GM19238 (cell line): ENCODE data around the gene SMIM41.
A peak's percentile ranks its signal among the peaks of the same experiment; 100 is the strongest.

Experiments used
- DNase-seq: peaks from one replicate; pipeline ENCODE4 v3.0.0; 2011; ENCODE audit warnings: low spot score; ENCODE audit not compliant: insufficient read length

SMIM41 gene

DNA sequence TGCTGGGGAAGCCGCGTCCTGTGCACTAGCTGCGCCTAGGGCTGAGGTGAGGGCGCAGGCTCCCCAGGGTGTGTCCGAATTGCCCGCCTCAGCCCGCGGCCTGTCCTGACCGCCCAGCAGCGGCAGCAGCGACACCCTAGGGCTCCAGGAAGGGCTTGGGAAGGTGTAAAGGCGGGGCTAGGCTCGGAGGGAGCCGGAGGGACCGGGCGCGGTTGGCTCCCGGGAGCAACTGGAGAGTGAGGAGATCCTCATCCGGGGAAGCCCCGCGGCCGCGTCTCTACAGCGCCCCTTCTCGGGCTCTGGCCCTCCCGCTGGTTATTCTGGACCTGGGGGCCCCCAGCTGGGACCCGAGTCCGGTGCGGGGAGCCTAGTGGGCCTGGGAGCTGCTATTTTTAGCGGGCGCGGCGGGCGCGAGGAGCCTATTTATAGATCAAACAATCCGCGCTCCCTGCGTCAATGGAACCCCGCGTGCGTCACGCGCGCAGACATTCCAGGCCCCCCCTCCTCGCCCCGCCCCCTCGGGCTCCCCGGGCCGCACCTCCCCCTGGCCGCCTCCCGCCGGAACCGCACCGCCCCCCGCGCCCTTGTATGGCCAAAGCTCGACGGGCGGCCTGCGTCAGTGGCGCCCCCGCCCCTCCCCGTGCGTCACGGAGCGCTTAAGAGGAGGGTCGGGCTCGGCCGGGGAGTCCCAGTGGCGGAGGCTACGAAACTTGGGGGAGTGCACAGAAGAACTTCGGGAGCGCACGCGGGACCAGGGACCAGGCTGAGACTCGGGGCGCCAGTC is 28.6 kb upstream of the SMIM41 start, which contains the start of gene NR4A1:
TSS of gene NR4A1 (plus strand) at position 685 of the 784 bp plus-strand sequence. CDS start 2,887 bp downstream, outside the sequence.
- peak; percentile 96 for DNase-seq

DNA sequence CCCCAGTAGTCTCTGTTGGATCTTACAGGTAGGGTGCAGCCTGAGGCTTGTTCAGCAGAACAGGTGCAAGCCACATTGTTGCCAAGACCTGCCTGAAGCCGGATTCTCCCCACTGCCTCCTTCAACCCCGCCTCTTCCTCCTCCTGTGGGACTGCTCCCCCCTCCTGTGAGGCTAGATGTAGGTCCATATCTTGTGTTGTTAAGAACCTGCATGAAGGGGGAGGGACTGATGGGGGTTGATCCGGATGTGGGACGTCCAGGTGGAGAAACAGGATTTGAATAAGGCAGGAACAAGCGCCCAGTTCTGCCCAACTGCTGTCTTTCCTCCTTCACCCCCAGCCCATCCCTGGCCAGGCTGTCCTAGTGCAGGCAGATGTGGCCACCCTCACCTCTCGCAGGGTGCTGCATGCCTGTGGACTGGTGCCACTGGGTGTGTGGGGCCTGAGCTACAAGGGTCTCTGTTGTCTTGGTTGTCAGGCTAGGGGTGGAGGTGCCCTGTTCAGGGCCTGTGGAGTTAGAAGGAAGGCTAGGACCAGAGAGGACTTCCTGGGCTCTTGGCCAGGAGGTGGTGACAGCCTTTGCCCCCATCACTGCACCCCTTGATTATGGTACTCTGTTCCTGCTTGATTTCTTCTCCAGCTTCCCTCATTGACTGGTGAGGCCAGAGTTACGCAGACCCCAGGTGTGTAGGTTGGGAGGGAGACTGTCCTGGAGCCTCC is 26.9 kb upstream of the SMIM41 start:
- DNase-seq, result no peak

DNA sequence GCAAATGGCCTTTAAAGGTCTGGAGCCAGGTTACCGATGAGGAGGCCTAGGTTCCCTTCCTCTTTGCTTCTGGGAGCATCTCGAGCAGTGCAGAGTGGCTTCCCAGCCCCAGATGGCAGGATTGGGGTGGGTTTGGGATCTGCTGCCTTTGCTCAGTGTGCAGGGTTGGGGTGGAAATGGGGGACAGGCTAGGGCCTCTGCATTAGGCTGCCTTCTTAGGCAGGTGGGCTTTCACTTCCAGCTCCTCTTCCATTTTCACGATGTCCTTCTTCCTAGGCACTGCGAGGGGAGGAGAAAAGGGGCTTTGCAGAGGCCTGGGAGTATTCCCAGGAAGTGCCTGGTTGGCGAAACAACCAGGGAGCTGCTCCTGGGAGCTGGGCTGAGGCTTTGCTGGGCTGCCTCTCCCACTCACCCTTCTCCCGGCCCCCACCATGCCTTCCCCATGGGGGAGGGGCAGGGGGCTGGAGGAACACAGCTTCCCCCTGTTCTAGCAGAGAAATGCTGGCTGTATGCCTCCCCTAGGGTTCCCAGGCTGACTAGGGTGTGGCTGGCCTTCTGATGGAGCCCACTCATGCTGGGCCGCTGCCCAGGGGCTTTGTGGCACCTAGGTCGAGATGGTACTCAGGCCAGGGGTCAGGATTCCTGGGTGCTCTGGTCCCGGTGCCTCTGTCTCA is 25.8 kb upstream of the SMIM41 start:
- no peak for DNase-seq

DNA sequence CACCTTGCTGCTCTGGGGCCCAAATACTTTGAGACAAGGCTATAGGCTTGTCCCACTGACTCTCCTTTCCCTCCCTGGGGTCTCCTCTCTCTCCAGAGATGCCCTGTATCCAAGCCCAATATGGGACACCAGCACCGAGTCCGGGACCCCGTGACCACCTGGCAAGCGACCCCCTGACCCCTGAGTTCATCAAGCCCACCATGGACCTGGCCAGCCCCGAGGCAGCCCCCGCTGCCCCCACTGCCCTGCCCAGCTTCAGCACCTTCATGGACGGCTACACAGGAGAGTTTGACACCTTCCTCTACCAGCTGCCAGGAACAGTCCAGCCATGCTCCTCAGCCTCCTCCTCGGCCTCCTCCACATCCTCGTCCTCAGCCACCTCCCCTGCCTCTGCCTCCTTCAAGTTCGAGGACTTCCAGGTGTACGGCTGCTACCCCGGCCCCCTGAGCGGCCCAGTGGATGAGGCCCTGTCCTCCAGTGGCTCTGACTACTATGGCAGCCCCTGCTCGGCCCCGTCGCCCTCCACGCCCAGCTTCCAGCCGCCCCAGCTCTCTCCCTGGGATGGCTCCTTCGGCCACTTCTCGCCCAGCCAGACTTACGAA is 25.2 kb upstream of the SMIM41 start:
- no peak for DNase-seq

DNA sequence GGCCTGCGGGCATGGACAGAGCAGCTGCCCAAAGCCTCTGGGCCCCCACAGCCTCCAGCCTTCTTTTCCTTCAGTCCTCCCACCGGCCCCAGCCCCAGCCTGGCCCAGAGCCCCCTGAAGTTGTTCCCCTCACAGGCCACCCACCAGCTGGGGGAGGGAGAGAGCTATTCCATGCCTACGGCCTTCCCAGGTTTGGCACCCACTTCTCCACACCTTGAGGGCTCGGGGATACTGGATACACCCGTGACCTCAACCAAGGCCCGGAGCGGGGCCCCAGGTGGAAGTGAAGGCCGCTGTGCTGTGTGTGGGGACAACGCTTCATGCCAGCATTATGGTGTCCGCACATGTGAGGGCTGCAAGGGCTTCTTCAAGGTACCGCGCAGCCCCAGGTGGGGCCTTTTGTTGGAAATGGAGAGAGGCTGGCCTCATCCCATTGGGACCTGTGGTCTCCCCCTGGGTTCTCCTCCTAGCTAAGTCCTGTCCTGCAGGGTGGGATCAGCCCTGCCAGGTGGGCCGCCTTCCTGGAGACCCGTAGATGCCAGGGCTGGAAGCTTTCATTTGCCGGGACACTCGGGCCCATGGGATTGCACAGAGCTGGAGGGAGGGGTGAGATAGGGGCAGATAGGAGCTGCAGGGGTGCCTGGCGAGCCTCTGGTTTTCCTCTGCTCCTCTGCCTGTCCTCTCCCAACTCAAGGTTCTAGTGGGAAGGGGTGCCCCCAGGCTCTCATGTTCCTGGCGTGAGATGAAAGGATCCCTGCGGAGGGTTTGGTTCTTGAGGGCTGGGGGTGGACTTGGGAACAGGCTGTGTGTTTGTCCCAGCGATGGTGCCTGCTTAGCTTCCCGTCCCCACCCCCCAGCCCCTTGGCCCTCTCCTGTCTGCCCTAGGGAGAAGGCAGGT is 24.4 kb upstream of the SMIM41 start:
- no peak for DNase-seq

DNA sequence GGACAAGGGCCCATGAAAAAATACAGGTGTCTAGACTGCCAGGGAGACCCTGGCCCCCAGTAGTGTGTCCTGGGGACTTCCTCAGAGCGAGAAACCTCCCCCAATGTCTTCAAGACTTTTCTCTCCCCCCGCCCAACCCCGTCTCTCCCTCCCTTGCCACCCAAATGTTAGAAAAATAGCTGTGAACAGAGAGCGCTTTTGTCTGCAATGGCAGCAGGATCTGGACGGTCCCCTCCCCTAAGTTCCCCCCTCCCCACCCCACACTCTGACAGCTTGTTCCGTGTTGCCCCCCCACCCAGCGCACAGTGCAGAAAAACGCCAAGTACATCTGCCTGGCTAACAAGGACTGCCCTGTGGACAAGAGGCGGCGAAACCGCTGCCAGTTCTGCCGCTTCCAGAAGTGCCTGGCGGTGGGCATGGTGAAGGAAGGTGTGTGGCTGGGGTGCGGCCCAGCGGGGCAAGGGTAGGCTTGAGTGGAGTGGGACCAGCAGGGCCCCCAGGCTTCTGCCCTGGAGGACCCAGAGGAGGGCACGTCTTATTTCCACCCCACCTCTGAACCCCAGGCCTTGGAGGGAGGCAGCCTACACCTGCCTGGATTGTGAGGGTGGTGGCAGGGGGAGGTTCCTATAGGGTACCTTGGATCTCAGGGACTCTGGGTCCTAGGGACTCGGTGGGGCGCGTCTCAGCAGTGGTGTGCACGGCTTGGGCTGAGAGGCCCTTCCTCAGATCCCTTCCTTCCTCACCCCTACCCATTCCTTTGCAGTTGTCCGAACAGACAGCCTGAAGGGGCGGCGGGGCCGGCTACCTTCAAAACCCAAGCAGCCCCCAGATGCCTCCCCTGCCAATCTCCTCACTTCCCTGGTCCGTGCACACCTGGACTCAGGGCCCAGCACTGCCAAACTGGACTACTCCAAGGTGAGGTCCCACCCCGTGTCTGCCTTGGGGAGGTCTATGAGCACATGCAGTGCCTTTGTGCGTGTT is 23.5 kb upstream of the SMIM41 start:
- no peak for DNase-seq

DNA sequence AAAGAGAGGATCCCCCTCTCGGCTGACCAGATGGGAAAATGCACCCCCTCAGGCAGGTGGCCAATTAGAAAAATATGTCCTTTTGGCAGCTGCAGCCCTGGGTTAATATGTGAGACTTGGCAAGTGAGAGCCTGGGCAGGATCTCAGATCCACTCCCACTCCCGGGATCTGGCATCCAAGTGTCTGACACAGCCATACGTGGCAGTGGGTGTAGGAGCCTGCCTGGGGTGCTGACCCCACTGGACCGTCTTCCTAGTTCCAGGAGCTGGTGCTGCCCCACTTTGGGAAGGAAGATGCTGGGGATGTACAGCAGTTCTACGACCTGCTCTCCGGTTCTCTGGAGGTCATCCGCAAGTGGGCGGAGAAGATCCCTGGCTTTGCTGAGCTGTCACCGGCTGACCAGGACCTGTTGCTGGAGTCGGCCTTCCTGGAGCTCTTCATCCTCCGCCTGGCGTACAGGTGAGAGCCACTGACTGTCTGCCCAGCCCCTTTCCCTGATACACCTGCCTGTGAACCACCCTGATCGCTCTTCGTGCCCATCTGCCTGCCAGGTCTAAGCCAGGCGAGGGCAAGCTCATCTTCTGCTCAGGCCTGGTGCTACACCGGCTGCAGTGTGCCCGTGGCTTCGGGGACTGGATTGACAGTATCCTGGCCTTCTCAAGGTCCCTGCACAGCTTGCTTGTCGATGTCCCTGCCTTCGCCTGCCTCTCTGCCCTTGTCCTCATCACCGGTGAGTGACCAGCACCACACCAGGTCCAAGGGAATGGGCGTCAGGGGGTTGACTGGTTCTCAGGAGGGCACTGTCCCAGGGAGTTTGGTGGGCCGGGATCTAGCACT is 22.5 kb upstream of the SMIM41 start:
- no peak for DNase-seq

DNA sequence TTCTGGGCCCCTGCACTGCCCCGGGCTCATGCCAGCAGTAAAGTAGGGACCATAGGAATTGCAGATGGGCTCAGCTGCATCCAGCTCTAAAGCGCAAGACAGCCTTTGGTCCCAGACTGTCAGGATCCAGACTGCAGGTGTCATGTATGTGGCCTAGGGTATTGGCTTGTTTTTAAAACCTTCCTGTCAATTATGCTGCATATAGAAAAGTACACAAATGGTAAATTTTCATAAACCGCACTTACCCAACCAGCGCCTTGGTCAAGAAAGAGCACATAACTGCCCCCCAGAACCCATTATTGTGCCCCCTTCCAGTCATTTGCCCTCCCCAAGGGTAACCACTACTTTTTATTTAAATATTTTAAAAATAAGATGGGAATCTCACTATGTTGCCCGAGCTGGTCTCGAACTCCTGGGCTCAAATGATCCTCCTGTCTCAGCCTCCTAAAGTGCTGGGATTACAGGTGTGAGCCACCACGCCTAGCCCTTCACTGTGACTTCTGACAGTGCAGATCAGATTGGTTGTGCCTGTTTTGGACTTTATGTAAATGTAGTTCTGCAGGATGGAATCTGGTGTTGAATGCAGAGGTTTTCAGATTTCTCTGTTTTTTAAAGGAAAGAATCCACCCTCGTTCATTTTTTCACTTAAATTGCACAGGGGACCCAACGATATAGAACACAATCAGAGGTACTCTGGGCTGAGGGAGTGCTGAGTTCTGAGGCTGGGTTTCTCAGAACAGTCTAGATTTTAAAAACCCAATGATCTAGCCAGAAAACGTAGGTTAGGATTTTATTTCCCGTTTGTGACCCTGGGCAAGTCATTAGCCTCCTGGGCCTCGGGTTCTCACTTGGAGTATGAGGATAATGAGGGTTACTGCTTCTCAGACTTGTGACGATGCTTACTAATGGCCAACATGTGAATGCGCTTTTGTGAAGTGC is 21.6 kb upstream of the SMIM41 start:
- DNase-seq, result no peak

DNA sequence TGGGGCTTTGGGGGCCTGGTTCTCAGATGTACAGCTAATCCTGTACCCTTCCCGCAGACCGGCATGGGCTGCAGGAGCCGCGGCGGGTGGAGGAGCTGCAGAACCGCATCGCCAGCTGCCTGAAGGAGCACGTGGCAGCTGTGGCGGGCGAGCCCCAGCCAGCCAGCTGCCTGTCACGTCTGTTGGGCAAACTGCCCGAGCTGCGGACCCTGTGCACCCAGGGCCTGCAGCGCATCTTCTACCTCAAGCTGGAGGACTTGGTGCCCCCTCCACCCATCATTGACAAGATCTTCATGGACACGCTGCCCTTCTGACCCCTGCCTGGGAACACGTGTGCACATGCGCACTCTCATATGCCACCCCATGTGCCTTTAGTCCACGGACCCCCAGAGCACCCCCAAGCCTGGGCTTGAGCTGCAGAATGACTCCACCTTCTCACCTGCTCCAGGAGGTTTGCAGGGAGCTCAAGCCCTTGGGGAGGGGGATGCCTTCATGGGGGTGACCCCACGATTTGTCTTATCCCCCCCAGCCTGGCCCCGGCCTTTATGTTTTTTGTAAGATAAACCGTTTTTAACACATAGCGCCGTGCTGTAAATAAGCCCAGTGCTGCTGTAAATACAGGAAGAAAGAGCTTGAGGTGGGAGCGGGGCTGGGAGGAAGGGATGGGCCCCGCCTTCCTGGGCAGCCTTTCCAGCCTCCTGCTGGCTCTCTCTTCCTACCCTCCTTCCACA is 20.7 kb upstream of the SMIM41 start:
- no peak for DNase-seq

DNA sequence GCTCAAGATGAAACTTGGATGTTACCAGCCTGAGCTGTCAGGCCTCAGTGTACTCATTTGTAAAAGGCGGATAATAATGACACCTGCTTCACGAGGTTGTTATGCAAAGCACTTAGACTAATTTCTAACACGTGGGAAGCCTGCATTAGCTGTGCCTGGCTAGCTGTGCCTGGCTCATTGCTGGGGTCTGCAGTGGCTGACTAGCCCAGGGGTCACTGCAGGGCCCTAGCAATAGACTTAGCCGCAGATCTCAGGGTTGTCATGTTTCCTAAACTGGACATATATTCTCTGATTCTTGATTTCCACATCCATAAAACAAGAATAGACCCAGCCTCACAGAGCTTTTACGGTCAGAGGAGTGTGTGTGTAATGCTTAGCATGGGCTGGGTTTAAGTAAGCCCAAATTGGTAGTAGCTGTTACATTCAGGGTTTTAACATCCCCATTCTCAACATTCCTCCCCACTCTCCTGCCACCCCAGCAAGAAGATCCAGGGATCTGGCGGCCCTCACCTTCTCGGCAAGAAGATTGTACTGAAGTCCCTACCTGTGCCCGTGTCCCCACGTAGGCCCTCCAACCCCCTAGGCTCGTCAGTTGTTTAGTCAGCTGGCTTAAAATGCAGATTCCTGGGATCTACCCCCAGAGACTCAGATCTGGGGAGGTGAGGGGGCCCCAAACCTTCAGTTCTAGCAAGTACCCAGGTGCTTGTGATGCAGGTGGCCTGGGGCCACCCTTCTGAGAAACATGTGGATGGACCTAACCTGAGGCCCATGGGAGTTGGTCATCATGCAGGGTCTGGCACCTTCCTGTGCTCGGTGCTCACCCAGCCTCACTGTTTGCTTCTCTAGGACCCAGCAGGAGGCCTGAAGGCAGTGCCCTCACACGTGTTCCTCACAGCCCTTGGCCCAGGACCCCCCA is 19.7 kb upstream of the SMIM41 start:
- DNase-seq, result no peak

DNA sequence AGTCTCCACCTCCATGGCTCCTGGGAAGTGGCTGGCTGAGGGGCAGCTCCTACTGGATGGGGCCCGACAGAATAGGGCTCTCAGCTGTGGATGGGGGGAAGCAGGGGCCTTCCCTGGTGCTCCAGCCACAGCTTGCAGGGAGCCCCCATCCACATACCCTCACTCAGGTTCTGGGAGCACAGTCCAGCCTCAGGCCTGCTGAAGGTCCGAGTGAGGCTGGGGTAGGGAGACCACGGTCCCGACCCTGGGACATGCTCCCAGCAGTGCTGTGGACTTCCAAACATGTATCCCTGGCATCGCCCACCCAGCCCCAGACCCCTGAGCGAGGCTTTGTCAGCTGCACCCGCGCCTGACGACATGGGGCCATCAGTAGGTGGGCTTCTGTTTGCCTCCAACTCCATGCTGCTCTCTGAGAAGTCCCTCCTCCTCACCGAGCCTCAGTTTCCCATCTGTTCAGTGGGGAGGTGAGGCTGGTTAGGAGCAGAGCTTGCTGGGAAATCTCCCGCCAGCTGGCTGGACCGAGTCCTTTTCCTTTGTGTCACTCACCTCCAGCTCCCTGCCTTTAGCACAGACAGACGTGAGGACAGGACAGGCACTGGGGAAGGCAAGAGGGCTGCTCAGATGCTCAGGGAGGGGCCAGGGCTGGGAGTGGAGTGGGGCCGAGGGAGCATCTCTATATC is 18.9 kb upstream of the SMIM41 start:
- no peak for DNase-seq

DNA sequence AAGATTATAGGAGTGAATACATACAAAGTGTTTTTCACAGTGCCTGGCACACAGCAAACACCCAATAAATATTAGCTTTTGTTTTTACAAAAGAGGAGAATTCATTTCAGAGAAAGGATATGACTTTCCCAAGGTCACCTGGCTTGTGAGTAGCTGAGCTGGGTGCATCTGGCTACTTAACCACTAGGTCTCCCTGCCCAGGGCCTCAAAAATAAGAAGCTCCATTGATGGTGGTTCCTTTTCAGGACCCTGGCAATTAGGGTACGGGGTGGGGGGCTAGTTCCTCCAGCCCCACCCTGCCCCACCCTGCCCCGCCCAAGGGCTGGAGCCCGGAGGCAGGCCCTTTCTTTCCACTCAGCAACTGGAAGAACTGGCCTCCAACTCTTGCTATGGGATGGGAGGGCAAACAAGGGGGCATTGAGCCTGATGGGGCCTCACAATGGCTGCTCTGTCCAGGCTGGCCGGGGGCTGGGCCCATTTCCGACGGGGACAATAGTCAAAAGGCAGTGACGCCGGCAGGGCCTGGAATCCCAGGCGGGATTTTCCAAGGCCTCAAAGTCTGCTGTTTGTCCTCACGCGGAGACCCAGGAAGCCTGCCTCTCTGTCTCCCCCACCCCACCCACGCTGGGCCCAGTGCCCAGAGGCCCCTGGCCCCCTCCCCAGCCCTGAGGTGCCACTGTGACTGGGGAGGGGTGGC is 17.9 kb upstream of the SMIM41 start:
- no peak for DNase-seq

DNA sequence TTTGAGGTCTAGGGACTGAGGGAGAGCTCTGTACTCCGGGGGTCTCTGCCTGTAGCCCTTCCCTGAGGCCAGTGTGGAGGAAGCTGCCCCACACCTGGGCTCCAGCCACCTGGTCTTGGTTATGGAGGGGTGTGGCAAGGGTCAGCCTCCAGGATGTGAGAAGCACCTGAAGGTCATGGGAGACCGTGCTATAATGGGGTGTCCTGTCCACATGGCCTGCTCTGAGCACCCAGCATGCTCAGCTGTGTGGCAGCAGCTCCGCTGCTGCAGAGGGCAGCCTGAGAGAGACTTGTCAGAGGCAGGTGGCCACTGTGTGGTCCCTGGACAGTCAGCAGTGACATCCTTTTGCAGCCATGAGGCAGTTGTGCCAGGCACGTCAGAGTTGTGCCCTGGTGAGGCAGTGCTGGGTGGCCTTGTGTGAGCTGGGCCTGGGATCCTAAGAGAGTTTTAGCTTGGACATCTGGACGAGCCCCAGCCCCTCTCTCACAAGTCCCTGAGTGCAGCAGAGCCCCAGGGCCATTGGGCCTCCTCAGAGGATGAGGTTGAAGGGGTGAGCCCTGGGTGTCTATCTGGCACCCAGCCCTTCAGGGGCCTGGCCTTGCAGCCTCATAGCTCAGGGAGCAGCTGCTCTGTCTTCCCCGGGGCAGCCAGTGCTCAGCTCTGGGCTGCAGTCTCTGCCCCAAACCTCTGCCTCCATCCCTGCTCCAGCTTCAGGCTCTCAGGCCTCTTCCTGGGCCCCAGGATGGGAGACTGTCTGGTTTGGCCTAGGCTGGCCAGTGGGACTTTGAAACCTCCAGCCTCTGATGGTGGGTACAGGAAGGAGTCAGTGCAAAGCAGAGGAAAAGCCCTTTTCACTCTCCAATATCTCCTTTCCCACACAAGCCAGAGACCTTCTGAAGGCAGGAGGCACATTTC is 17.1 kb upstream of the SMIM41 start:
- no peak for DNase-seq
